Stimulated activated CD8-positive, alpha-beta memory T cell treated with anti-CD3 and anti-CD28 coated beads, Interleukin-2, amount 100 ng/mL, for 1 hour (primary cell): Measurements from ENCODE around the gene PHLPP2.
A peak's percentile ranks its signal among the peaks of the same experiment; 100 is the strongest.
"Not testable (repeated sequence)": the region's sequence is repeated elsewhere in the genome, so short reads cannot be mapped to it uniquely, and the experiment has no call there.

ENCODE experiments used
- DNase-seq, 2 donors: peaks; one replicate each; pipeline ENCODE4 v3.0.0-alpha.2; 2020; ENCODE audit warnings: low read depth in 2 of 2

Gene PHLPP2

GRCh38 chr16:71722801-71723536 lies 1.5 kb downstream of the PHLPP2 start:
- peak; percentile 4 to 32 for DNase-seq

- no peak for DNase-seq
These were observed 3.3 kb downstream of the PHLPP2 start for GRCh38 chr16:71721066-71721740.

- DNase-seq = no peak
These were observed 12.0 kb downstream of the PHLPP2 start for GRCh38 chr16:71712501-71712900.

- no peak for DNase-seq
These were observed 12.7 kb downstream of the PHLPP2 start for GRCh38 chr16:71711789-71712188.

- no peak for DNase-seq
These were observed 15.2 kb downstream of the PHLPP2 start for GRCh38 chr16:71709229-71709781.

GRCh38 chr16:71708696-71709095 lies 15.8 kb downstream of the PHLPP2 start:
- no peak for DNase-seq

GRCh38 chr16:71707199-71707598 lies 17.3 kb downstream of the PHLPP2 start:
- no peak for DNase-seq

GRCh38 chr16:71706046-71706445 lies 18.5 kb downstream of the PHLPP2 start:
- DNase-seq = no peak

GRCh38 chr16:71703333-71703732 lies 21.2 kb downstream of the PHLPP2 start:
- DNase-seq = no peak

- DNase-seq = no peak
These were observed 23.7 kb downstream of the PHLPP2 start for GRCh38 chr16:71700831-71701230.

- no peak for DNase-seq
These were observed 26.0 kb downstream of the PHLPP2 start for GRCh38 chr16:71698491-71698890.

- no peak for DNase-seq
These were observed 31.3 kb downstream of the PHLPP2 start for GRCh38 chr16:71693164-71693563.

- no peak for DNase-seq
These were observed 34.6 kb downstream of the PHLPP2 start for GRCh38 chr16:71689901-71690300.

GRCh38 chr16:71687861-71688260 lies 36.6 kb downstream of the PHLPP2 start:
- no peak for DNase-seq

- DNase-seq = not testable (repeated sequence)
These were observed 40.2 kb downstream of the PHLPP2 start for GRCh38 chr16:71684280-71684679.

- DNase-seq = no peak
These were observed 43.1 kb downstream of the PHLPP2 start for GRCh38 chr16:71681360-71681759.

GRCh38 chr16:71676236-71676635 lies 48.3 kb downstream of the PHLPP2 start:
- DNase-seq = no peak

GRCh38 chr16:71675380-71675779 lies 49.1 kb downstream of the PHLPP2 start:
- no peak for DNase-seq

GRCh38 chr16:71674229-71674628 lies 50.3 kb downstream of the PHLPP2 start:
- DNase-seq = no peak

GRCh38 chr16:71673582-71673973 lies 50.9 kb downstream of the PHLPP2 start:
- DNase-seq = no peak

- DNase-seq = no peak
These were observed 51.5 kb downstream of the PHLPP2 start for GRCh38 chr16:71672803-71673581.

GRCh38 chr16:71672125-71672524 lies 52.4 kb downstream of the PHLPP2 start:
- no peak for DNase-seq
